ENCODE results near the gene TOR4A.

The TOR4A gene

GRCh38 chr9:137307255-137308056 lies 29.9 kb downstream of the TOR4A start:
- DNase-seq, result no peak

GRCh38 chr9:137308057-137308619 lies 30.6 kb downstream of the TOR4A start:
- DNase-seq, result no peak

GRCh38 chr9:137309368-137310188 lies 32.1 kb downstream of the TOR4A start:
- no peak for DNase-seq

- DNase-seq, result no peak
Measured at GRCh38 chr9:137310189-137311052, 32.9 kb downstream of the TOR4A start.

DNA sequence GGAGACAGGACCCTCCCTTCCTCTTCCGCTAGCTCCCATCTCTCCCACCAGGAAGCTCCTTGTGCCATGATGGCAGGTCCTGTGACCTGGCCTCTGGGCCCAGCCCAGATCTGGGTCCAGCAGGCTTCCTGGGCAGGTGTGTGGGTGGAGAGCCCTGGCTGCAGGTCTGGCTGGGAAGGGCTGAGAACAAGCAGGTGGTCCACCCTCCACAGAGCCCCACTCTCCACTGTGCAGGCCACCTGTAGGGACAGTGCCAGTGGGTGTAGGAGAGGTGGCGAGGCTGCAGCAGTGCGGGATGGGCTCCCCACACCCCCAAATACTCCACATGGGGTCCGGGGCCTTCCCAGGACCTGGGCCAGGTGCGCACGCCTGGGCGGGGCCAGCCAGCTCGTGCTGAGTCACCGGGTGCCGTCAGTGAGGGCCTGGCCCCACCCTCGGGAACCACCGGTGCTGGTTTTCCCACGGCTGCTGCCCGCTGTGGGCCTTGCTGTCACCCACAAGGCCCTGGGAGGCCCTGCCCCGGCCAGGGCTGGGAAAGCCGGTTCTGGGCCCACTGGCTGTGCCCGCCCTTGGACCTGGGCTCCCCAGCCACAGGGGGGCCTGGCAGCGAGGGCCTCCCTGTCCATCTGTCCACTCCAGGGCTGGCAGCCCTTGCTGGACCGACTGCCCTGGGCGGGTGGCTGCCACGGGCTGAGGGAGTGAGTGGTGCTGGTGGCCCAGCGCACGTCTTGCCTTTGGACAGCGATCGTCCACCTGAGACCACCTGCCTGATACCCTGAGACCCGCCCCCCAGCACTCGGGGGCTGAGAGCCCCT lies 33.9 kb downstream of the TOR4A start:
- no peak for DNase-seq

DNA sequence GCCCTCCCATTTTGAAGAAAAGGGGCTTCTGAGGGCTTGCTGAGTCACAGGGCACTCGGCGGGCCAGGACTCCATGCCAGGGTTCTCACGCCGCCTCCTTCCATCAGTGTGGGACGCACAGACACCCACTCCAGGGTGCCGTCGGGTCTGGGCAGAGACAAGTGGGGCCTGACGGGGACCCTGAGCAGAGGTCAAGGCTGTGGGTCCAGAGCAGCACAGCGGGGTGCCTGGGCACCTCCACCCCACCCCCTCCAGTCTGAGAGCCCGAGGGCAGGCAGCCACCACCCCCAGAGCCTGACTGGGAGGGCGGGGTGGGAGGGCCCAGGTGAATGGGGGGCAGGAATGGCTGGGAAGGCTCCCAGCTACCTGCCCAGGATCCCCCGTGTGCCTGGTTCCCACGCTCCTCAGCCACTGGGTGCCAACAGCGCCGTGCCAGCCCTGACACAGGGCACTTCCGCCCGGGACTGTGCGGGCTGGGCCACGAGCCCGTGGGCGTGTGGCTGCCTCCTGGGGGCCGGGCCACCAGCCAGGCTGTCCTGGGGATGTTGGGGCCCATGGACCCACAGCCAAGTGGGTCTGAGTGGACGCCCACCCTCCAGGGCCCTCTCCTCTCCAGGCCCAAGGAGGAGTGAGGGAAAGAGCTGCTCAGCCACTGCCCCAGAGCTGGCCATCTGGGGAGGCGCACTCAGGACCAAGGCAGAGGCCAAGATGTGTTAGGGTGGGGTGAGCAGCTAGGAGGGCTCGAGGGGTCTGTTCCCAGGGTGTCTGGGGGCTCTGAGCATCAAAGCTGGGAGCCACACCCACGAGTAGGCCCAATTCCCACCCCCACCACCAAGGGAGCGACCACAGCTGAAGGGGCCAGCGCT lies 34.7 kb downstream of the TOR4A start:
- no peak for DNase-seq

GRCh38 chr9:137312852-137313325 lies 35.4 kb downstream of the TOR4A start:
- DNase-seq, result no peak

DNA sequence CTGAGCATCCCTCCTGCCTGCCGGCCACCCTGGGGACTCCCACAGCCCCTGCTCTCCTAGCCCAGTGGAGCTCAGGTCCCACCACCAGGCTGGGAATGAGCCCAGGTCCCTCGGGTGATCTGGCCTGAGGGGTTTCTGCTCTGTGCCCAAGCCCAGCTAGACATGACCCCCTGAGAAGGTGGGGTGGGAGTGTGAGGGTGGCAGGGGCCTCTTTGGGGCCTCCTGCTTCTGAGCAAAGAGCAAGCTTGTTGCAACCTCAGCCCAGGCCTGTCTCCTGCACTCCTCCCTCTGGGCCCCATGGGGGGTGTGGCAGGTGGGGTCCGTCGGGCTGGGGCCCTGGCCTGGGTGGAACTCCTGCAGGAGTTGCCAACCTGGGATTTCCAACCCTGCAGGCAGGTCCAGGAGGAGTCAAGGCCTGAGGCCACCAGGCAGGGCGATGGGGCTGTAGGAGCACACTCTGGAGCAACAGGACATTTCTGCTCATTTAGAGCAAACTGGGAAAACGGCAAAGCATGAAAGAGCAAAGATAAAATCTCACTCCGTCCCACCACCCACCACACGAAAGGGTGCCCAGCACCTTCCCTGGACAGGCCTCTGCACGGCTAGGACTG lies 35.9 kb downstream of the TOR4A start:
- DNase-seq, result no peak

GRCh38 chr9:137313956-137314560 lies 36.5 kb downstream of the TOR4A start:
- no peak for DNase-seq

- no peak for DNase-seq
Measured at GRCh38 chr9:137314561-137315560, 37.3 kb downstream of the TOR4A start.

GRCh38 chr9:137315581-137316011 lies 38.1 kb downstream of the TOR4A start:
- DNase-seq, result no peak

- no peak for DNase-seq
Measured at GRCh38 chr9:137316012-137316981, 38.8 kb downstream of the TOR4A start.

DNA sequence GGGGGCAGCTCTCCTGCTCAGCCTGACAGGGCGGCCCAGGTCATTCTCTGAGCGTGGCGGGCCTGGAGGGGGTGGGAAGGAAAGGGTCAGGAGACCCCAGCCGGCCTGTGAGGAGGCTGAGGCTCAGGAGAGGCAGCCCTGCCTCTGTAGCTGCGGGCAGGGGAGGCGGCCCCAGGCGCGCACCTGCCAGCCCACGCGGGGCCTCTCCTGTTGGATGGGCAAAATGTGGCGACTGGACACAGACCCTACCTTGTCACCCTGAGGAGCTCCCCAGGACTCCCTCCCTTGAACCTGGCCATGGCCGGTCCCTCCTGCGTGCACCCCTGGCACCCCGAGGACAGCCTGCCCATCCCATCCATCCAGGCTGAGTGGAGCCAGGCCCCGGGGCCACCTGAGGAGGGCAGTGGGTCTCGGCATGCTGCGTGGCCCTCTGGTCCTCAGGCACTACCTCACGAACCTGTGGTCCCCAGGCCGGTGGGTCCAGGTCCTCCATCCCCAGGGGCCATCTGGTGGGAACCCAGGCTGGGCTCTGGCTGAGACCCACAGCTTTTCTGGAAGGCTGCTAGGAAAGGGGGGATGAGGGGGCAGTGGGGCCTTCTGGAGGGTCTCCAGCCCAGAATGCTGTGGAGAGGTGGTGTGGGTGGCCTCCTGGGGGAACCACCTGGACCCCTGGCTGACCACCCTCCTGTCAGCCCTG lies 39.6 kb downstream of the TOR4A start:
- DNase-seq, result no peak

DNA sequence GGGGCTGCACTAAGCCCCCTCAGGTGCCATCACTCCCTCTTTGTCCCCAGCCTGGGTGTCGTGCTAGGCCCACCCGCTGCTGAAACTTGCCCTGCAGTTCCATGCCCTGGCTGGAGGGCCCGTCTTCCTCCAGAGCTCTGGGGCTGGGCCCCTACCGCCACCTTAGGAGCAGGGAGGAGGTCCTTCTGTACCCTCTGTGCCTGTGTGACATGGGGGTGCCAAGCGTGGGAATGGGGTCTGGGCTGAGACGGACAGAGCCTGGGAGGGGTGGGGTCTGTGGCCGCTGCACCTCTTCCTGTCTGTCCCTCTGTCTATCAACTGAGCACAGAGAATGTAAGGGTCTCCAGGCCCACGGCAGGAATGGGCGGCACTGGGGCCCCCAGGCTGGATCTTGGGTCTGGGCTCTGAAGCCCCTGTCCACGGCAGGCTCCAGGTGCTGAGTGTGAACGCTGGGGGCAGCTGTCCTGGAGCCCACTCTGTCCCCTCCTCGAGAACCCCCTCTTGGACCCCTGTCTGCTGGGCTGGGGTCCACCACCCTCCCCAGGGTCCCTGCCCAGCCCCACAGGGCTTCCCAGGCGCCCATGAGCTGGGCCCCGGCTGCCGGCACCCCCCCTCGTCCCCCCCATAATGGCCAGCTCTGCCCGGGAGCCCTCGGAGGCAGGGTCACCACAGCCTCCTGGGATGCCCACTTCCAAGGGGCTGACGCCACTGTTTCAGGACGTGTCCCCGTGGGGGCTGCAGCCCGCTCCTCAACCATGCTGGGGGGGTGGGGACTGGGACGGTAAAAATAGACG lies 40.4 kb downstream of the TOR4A start:
- DNase-seq, result no peak

- no peak for DNase-seq
Measured at GRCh38 chr9:137318602-137319001, 41.1 kb downstream of the TOR4A start.
